ENCODE results near the gene TNS1.

- TF ChIP-seq CTCF (IDR thresholded peaks at IDR 0.05; ENCODE audit: insufficient read depth, low read length) (no peak), POLR2AphosphoS5 (IDR thresholded peaks at IDR 0.05; ENCODE audit: low read depth) (no peak), SPI1 (IDR thresholded peaks at IDR 0.05; ENCODE audit: borderline replicate concordance, low read depth) (no peak), REST (IDR thresholded peaks at IDR 0.05; ENCODE audit: insufficient replicate concordance, low read depth) (no peak), GABPA (IDR thresholded peaks at IDR 0.05; ENCODE audit: low read depth) (no peak)
Measured at GRCh38 chr2:217905395-217905794, 97.4 kb downstream of the TNS1 start.
